Measurements from ENCODE around the gene SH3TC2. TPM values are rescaled to one million over a fixed set of nuclear protein-coding genes. Genes with fewer than 3 reads are reported as not detected.

Gene SH3TC2
- polyA plus RNA-seq, 1 of the 3 experiments (the other 2 are of a cell fraction), result 1.1 TPM

DNA sequence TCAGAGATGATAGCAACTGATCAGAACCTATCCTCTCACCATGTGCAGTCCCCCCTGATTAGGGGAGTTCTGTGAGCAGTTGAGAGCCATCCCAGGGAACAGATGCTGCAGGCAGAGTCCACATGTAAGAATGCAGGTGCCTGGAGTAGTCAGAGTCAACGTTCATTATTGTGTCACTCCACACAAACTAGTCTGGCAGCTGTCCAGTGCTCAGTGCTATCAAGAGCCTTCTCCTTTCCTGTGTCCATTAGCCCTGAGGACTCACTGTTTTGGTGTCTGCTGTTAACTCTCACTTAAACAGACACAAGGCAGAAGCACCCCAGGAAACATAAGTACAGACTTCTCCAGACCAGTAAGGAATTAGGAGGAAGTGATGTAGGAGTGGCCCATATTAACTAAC lies 2.5 kb downstream of the SH3TC2 start (continued):
- TF ChIP-seq SIN3A (IDR thresholded peaks at IDR 0.05; ENCODE audit: borderline replicate concordance, low read depth, low read length) (peak; percentile 46; the same call in 1 of the 2 replicates), SMC3 (IDR thresholded peaks at IDR 0.05; ENCODE audit: low read depth, low read length) (no peak), MEF2A (IDR thresholded peaks at IDR 0.05; ENCODE audit: borderline replicate concordance, low read depth) (no peak), POLR2AphosphoS5 (IDR thresholded peaks at IDR 0.05; ENCODE audit: low read depth, low read length) (peak; percentile 33; the same call in 1 of the 2 replicates), TCF12 (IDR thresholded peaks at IDR 0.05) (no peak; the same call in none of the 2 replicates), JUND (IDR thresholded peaks at IDR 0.05) (no peak)

DNA sequence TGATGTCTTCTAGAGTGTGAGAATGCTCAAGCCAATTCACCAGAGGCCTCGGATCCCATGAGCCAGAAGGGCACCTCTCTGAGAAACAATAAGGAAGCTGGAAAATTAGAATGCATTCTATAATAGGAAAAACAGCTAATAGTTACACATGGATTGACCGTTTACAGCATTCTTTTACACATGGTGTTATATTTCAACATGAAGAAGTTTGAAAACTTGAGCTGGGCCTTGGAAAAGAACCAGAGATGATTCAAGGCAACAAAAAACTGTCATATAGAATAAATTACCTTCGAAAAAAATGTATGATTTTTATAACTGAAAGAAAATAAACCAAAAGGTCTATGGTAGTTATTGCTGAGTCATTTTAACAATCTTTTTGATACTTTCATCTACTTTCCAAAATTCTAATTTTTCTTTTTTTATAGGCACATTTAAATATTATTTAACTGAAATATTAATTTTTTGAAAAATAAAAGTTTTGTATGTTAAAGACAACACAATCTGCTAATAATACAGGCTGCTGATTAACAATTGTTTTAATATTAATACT lies 6.2 kb downstream of the SH3TC2 start:
- Histone ChIP-seq H3K27me3 (ENCODE audit: insufficient read depth) (no peaks in the 10 kb centered on the region), H2AFZ (ENCODE audit: low read depth) (no peak overlapping the region), H3K4me2 (no peak overlapping the region), H3K27ac (ENCODE audit: low read depth in 2 of 2, low read length in 1 of 2) (peak overlapping the region in 1 of 2 experiments; percentile 24; a peak in 1 of 4 replicates), H3K4me1 (ENCODE audit: control insufficient read depth in 1 of 2, insufficient read depth in 2 of 2, low read depth in 1 of 2, low read length in 1 of 2) (peaks cover 13 to 22% of the 10 kb centered on the region in 2 experiments), H3K9ac (no peak overlapping the region), H3K9me3 (no peaks in the 10 kb centered on the region), H3K9me2 (no peaks in the 10 kb centered on the region), H3F3A (replicated peaks; ENCODE audit: insufficient read depth) (peaks cover 8% of the 10 kb centered on the region), H3K4me3 (ENCODE audit: low read depth in 2 of 2, low read length in 1 of 2) (no peak overlapping the region; a peak in 1 of 4 replicates), H4K20me1 (ENCODE audit: insufficient read depth) (no peaks in the 10 kb centered on the region), H3K36me3 (replicated peaks in 1 of 2; ENCODE audit: control insufficient read depth in 1 of 2, insufficient read depth in 2 of 2, low read length in 1 of 2) (no peaks in the 10 kb centered on the region), H3K79me2 (ENCODE audit: insufficient read depth) (no peaks in the 10 kb centered on the region)
- WGBS (ENCODE audit: low lambda C conversion rate), result 62% methylated on average over 3 of the region's 3 CpGs
- ChIA-PET POLR2A (no interaction called here), CTCF (interaction anchor here (0.8 to 4.3 kb wide), 5 partner anchors 21 to 326 kb away, joined by 3 to 28 read pairs (median 5); no protein-coding TSS in a partner anchor)
- no peak for DNase-seq
- TF ChIP-seq TCF12 (IDR thresholded peaks at IDR 0.05) (0 out of 2 replicates have a peak, but pooled peaks have one; percentile 7), RFX5 (IDR thresholded peaks at IDR 0.05; ENCODE audit: low read length) (no peak), NRF1 (IDR thresholded peaks at IDR 0.05; ENCODE audit: low read depth, low read length) (no peak), EP300 (IDR thresholded peaks at IDR 0.05; ENCODE audit: borderline replicate concordance in 1 of 2, low read depth in 1 of 2, low read length in 1 of 2) (peak in 1 of 2 experiments; percentile 9; a peak in 1 of 4 replicates), GABPA (IDR thresholded peaks at IDR 0.05; ENCODE audit: low read depth) (no peak)
- TF ChIP-seq, protein P1, sequence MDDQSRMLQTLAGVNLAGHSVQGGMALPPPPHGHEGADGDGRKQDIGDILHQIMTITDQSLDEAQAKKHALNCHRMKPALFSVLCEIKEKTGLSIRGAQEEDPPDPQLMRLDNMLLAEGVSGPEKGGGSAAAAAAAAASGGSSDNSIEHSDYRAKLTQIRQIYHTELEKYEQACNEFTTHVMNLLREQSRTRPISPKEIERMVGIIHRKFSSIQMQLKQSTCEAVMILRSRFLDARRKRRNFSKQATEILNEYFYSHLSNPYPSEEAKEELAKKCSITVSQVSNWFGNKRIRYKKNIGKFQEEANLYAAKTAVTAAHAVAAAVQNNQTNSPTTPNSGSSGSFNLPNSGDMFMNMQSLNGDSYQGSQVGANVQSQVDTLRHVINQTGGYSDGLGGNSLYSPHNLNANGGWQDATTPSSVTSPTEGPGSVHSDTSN (IDR thresholded peaks at IDR 0.05), result 0 out of 2 replicates have a peak, but pooled peaks have one; percentile 10

DNA sequence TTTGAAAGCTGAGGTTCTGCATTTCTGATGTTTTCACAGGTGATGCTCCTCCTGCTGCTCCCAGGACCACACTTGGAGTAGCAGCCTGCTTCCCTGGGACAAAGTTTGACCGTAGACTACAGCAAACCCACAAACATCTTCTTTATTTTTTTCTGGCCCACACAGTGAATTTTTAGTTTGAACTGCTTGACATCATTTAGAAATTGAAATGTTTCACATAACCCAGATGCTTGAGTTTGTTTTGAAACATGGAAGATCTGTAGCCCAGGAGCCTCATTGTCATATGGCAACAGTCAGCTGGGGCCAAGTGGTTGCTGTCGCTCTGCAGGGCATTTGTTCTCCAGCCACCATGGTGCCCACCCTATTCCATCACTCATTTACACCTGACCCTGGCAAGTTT lies 8.4 kb downstream of the SH3TC2 start:
- no peaks in the 10 kb centered on the region for H3K9me3 ChIP-seq
- 85% methylated on average over 2 of the region's 2 CpGs for WGBS (ENCODE audit: low lambda C conversion rate)
- TF ChIP-seq, protein P2, sequence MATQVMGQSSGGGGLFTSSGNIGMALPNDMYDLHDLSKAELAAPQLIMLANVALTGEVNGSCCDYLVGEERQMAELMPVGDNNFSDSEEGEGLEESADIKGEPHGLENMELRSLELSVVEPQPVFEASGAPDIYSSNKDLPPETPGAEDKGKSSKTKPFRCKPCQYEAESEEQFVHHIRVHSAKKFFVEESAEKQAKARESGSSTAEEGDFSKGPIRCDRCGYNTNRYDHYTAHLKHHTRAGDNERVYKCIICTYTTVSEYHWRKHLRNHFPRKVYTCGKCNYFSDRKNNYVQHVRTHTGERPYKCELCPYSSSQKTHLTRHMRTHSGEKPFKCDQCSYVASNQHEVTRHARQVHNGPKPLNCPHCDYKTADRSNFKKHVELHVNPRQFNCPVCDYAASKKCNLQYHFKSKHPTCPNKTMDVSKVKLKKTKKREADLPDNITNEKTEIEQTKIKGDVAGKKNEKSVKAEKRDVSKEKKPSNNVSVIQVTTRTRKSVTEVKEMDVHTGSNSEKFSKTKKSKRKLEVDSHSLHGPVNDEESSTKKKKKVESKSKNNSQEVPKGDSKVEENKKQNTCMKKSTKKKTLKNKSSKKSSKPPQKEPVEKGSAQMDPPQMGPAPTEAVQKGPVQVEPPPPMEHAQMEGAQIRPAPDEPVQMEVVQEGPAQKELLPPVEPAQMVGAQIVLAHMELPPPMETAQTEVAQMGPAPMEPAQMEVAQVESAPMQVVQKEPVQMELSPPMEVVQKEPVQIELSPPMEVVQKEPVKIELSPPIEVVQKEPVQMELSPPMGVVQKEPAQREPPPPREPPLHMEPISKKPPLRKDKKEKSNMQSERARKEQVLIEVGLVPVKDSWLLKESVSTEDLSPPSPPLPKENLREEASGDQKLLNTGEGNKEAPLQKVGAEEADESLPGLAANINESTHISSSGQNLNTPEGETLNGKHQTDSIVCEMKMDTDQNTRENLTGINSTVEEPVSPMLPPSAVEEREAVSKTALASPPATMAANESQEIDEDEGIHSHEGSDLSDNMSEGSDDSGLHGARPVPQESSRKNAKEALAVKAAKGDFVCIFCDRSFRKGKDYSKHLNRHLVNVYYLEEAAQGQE (IDR thresholded peaks at IDR 0.05; ENCODE audit: low read depth, low read length), result no peak
- TF ChIP-seq, protein P3, sequence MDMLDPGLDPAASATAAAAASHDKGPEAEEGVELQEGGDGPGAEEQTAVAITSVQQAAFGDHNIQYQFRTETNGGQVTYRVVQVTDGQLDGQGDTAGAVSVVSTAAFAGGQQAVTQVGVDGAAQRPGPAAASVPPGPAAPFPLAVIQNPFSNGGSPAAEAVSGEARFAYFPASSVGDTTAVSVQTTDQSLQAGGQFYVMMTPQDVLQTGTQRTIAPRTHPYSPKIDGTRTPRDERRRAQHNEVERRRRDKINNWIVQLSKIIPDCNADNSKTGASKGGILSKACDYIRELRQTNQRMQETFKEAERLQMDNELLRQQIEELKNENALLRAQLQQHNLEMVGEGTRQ (IDR thresholded peaks at IDR 0.05; ENCODE audit: borderline replicate concordance, low read depth, low read length), result no peak
- TF ChIP-seq, protein P1 (IDR thresholded peaks at IDR 0.05), result no peak
- TF ChIP-seq FOXM1 (IDR thresholded peaks at IDR 0.05; ENCODE audit: low read depth), result no peak
- TF ChIP-seq GATA2 (CRISPR knock-in tag; IDR thresholded peaks at IDR 0.05), result no peak
- TF ChIP-seq SIN3A (IDR thresholded peaks at IDR 0.05; ENCODE audit: borderline replicate concordance, low read depth, low read length), result no peak
- TF ChIP-seq RCOR1 (IDR thresholded peaks at IDR 0.05; ENCODE audit: low read length), result no peak
- H3K9me2 ChIP-seq, result no peaks in the 10 kb centered on the region
- DNase-seq, result no peak
- no peaks in the 10 kb centered on the region for H4K20me1 ChIP-seq (ENCODE audit: insufficient read depth)
- H2AFZ ChIP-seq (ENCODE audit: low read depth), result no peak overlapping the region
- H3K9ac ChIP-seq, result no peak overlapping the region
- ChIA-PET POLR2A (no interaction called here), CTCF (interaction anchor here (1.5 to 3.1 kb wide), 4 partner anchors 16 to 313 kb away, joined by 7 to 14 read pairs (median 8); no protein-coding TSS in a partner anchor)
- H3K27me3 ChIP-seq (ENCODE audit: insufficient read depth), result no peaks in the 10 kb centered on the region
- no peak overlapping the region for H3K4me3 ChIP-seq (ENCODE audit: low read depth in 2 of 2, low read length in 1 of 2)
- no peaks in the 10 kb centered on the region for H3K36me3 ChIP-seq (replicated peaks in 1 of 2; ENCODE audit: control insufficient read depth in 1 of 2, insufficient read depth in 2 of 2, low read length in 1 of 2)
- H3K4me2 ChIP-seq, result no peak overlapping the region
- H3K27ac ChIP-seq (ENCODE audit: low read depth in 2 of 2, low read length in 1 of 2), result no peak overlapping the region
- H3F3A ChIP-seq (replicated peaks; ENCODE audit: insufficient read depth), result peaks cover 3% of the 10 kb centered on the region
- peaks cover 0 to 10% of the 10 kb centered on the region in 2 experiments; a peak in 2 of 4 replicates for H3K4me1 ChIP-seq (ENCODE audit: control insufficient read depth in 1 of 2, insufficient read depth in 2 of 2, low read depth in 1 of 2, low read length in 1 of 2)
- no peaks in the 10 kb centered on the region for H3K79me2 ChIP-seq (ENCODE audit: insufficient read depth)

Measured in SK-N-SH (cell line).